ENCODE results near the gene GTPBP8.

GTPBP8 gene

GRCh38 chr3:112972158-112972557, 18.6 kb upstream of the GTPBP8 start:
- H3K9me2 ChIP-seq (ENCODE audit: low read depth, low read length), result no peaks in the 10 kb centered on the region
- H3K36me3 ChIP-seq (ENCODE audit: insufficient read depth, low read length), result no peaks in the 10 kb centered on the region
- no peak overlapping the region for H3K27ac ChIP-seq (ENCODE audit: low read depth, low read length, poor library complexity, severe bottlenecking)
- H3K4me1 ChIP-seq (ENCODE audit: insufficient read depth, low read length, severe bottlenecking), result no peaks in the 10 kb centered on the region
- no peaks in the 10 kb centered on the region for H3K27me3 ChIP-seq (ENCODE audit: insufficient read depth, low read length)
- H3K79me2 ChIP-seq (ENCODE audit: insufficient read depth, low read length), result no peaks in the 10 kb centered on the region
- H2AFZ ChIP-seq (ENCODE audit: low read length), result no peak overlapping the region
- H4K20me1 ChIP-seq (ENCODE audit: insufficient read depth, low read length), result no peaks in the 10 kb centered on the region
- no peaks in the 10 kb centered on the region for H3F3A ChIP-seq (ENCODE audit: insufficient read depth, low read length)
- no peak overlapping the region for H3K4me2 ChIP-seq (ENCODE audit: low read length)
- TF ChIP-seq CTCF (IDR thresholded peaks at IDR 0.05; ENCODE audit: low read length) (no peak), EZH2 (IDR thresholded peaks at IDR 0.05; ENCODE audit: borderline replicate concordance, low read length) (no peak)
- H3K9ac ChIP-seq (ENCODE audit: low read length), result no peak overlapping the region
- H3K9me3 ChIP-seq (ENCODE audit: low read length), result no peaks in the 10 kb centered on the region
- H3K4me3 ChIP-seq (ENCODE audit: low read depth, low read length, poor library complexity, severe bottlenecking), result no peak overlapping the region

DNA sequence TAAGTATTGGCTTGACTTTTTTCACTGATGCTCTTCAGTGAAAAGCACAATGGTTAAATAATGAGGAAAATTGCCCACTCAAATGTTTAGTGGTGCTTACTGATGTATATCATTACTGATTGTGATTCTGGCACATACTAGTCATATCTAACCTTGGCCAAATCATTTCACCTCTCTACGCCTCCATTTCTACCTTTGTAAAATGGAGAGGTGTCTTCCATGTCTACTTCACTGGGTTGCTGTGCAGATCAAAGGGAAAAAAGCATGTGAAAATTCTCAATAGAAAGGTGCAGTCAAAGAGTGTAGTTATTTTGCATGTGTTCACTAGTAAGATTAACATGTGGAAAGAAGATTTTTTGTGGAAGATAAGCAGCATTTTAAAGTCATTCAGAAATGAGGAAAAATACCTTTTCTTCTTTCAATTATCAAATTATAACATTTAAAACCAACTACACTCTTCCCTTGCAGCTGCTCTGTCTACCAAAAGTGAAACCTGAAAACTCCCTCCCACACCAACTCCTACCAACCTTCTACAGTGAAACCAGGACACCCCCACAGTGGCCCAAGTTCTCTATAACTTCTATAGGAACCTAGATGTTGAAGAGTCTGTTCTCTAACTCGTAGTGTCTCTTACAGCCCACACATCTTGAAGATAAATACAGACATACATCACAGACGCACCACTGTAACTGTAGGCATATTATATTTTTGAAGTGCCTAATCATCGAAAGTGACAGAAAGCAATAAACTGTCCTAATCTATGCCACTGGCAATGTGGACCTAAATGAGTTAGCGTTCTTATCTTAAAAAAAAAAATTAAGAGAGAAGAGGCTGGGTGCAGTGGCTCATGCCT, 17.2 kb upstream of the GTPBP8 start:
- Histone ChIP-seq H3K79me2 (ENCODE audit: insufficient read depth, low read length) (no peaks in the 10 kb centered on the region), H3K27ac (ENCODE audit: low read depth, low read length, poor library complexity, severe bottlenecking) (no peak overlapping the region), H3K9me3 (ENCODE audit: low read length) (no peaks in the 10 kb centered on the region), H3K9ac (ENCODE audit: low read length) (no peak overlapping the region), H2AFZ (ENCODE audit: low read length) (no peak overlapping the region), H3K27me3 (ENCODE audit: insufficient read depth, low read length) (no peaks in the 10 kb centered on the region), H3K4me1 (ENCODE audit: insufficient read depth, low read length, severe bottlenecking) (no peaks in the 10 kb centered on the region), H3K36me3 (ENCODE audit: insufficient read depth, low read length) (no peaks in the 10 kb centered on the region), H3F3A (ENCODE audit: insufficient read depth, low read length) (no peaks in the 10 kb centered on the region), H4K20me1 (ENCODE audit: insufficient read depth, low read length) (no peaks in the 10 kb centered on the region), H3K9me2 (ENCODE audit: low read depth, low read length) (no peaks in the 10 kb centered on the region), H3K4me3 (ENCODE audit: low read depth, low read length, poor library complexity, severe bottlenecking) (no peak overlapping the region), H3K4me2 (ENCODE audit: low read length) (no peak overlapping the region)
- TF ChIP-seq CTCF (IDR thresholded peaks at IDR 0.05; ENCODE audit: low read length), result no peak
- TF ChIP-seq EZH2 (IDR thresholded peaks at IDR 0.05; ENCODE audit: borderline replicate concordance, low read length), result no peak

DNA sequence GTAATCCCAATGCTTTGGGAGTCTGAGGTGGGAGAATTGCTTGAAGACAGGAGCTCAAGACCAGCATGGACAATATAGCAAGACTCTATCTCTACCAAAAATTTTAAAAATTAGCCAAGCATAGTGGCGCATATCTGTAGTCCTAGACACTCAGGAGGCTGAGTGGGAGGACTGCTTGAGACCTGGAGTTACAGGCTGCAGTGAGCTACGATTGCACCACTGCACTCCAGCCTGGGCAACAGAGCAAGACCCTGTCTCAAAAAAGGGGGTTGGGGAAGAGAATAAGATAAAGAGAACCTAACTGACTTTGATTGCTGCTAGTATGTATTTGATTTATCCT, 16.6 kb upstream of the GTPBP8 start:
- Histone ChIP-seq H3K9me2 (ENCODE audit: low read depth, low read length) (no peaks in the 10 kb centered on the region), H3K36me3 (ENCODE audit: insufficient read depth, low read length) (no peaks in the 10 kb centered on the region), H3K27ac (ENCODE audit: low read depth, low read length, poor library complexity, severe bottlenecking) (no peak overlapping the region), H3K4me2 (ENCODE audit: low read length) (no peak overlapping the region), H4K20me1 (ENCODE audit: insufficient read depth, low read length) (no peaks in the 10 kb centered on the region), H3K27me3 (ENCODE audit: insufficient read depth, low read length) (no peaks in the 10 kb centered on the region), H3K79me2 (ENCODE audit: insufficient read depth, low read length) (no peaks in the 10 kb centered on the region), H3F3A (ENCODE audit: insufficient read depth, low read length) (no peaks in the 10 kb centered on the region), H3K9ac (ENCODE audit: low read length) (no peak overlapping the region), H3K9me3 (ENCODE audit: low read length) (no peaks in the 10 kb centered on the region), H3K4me1 (ENCODE audit: insufficient read depth, low read length, severe bottlenecking) (no peaks in the 10 kb centered on the region), H3K4me3 (ENCODE audit: low read depth, low read length, poor library complexity, severe bottlenecking) (no peak overlapping the region), H2AFZ (ENCODE audit: low read length) (no peak overlapping the region)
- no peak for TF ChIP-seq EZH2 (IDR thresholded peaks at IDR 0.05; ENCODE audit: borderline replicate concordance, low read length)
- no peak for TF ChIP-seq CTCF (IDR thresholded peaks at IDR 0.05; ENCODE audit: low read length)

All from OCI-LY1 (cell line).